HepG2 (cell line): ENCODE measurements around the gene HOMEZ. TPM values are rescaled to one million over a fixed set of nuclear protein-coding genes. Genes with fewer than 3 reads are reported as not detected.
A peak's percentile ranks its signal among the peaks of the same experiment; 100 is the strongest.

ENCODE experiments used
- HCFC1 ChIP-seq: fragments of 150-350 bp; IDR thresholded peaks from 2 replicates; pipeline ENCODE4 v1.6.1; 2014; ENCODE audit warnings: low read depth, low read length
- MYC ChIP-seq: sonication (generic); formaldehyde crosslinking; IDR thresholded peaks from 2 replicates; pipeline ENCODE4 v1.9.0; 2021; ENCODE audit warnings: missing genetic modification reagents, borderline replicate concordance
- NR2F6 ChIP-seq, 2 experiments: IDR thresholded peaks; 2 replicates each; pipeline ENCODE4 v1.6.1; 2016; ENCODE audit warnings: antibody characterized with exemption in 1 of 2, mild to moderate bottlenecking in 1 of 2
- PRDM15 ChIP-seq: sonication (generic); formaldehyde crosslinking; IDR thresholded peaks from 2 replicates; pipeline ENCODE4 v1.4.0; 2020; ENCODE audit warnings: missing genetic modification reagents
- PTBP1 ChIP-seq: fragments of 200-400 bp; formaldehyde crosslinking; IDR thresholded peaks from 2 replicates; pipeline ENCODE4 v1.6.1; 2018; ENCODE audit warnings: low read length, low read depth; ENCODE audit not compliant: poor library complexity, severe bottlenecking
- SMAD1 ChIP-seq: sonication (generic); formaldehyde crosslinking; IDR thresholded peaks from 2 replicates; pipeline ENCODE4 v1.4.0; 2020; ENCODE audit warnings: missing genetic modification reagents, low read depth, mild to moderate bottlenecking, borderline replicate concordance
- SOX5 ChIP-seq: IDR thresholded peaks from 2 replicates; pipeline ENCODE4 v1.6.1; 2016; ENCODE audit warnings: borderline replicate concordance
- ZNF280B ChIP-seq: sonication (generic); formaldehyde crosslinking; IDR thresholded peaks from 2 replicates; pipeline ENCODE4 v1.5.0; 2020; ENCODE audit warnings: missing genetic modification reagents, mild to moderate bottlenecking, borderline replicate concordance
- polyA plus RNA-seq, 8 experiments: library from polyadenylated mRNA; depleted of rRNA in 3 of 8; stranded (reverse) in 7 of 8; unstranded in 1 of 8; fragments of >200 nt; fragmentation: Illumina TruSeq in 4 of 8; extraction: Trizol in 4 of 8; gene quantifications; 2 replicates each; pipeline versions ENCODE4 v1.2.1 to v1.2.3, GENCODE V29; 2011 to 2016; ENCODE audit warnings: low read depth in 4 of 8, missing spikeins in 1 of 8, mixed read lengths in 1 of 8; ENCODE audit not compliant: insufficient read depth in 1 of 8
- total RNA-seq, 5 experiments: library from RNA; depleted of rRNA; stranded (reverse); fragments of >200 nt; fragmentation: Illumina TruSeq; extraction: Trizol; gene quantifications; 2 replicates each; pipeline ENCODE4 v1.2.3, GENCODE V29; 2016; ENCODE audit warnings: low read depth in 1 of 5
- TF ChIP-seq, protein P1 (sequence below): sonication (generic); formaldehyde crosslinking; IDR thresholded peaks from 2 replicates; pipeline ENCODE4 v1.5.0; 2020; ENCODE audit warnings: mild to moderate bottlenecking, missing genetic modification reagents, borderline replicate concordance

HOMEZ gene
- total and polyA plus RNA-seq, 2 of the 13 experiments (the other 11 are each of a cell fraction or from before 2014, with no cell fraction given), result 14.5 to 31.8 TPM

- peak; percentile 65; the same call in 1 of the 2 replicates for TF ChIP-seq PRDM15 (CRISPR knock-in tag)
- TF ChIP-seq PTBP1, result no peak
- peak; percentile 52; the same call in 1 of the 2 replicates for TF ChIP-seq NR2F6 (IDR thresholded peaks at IDR 0.05)
- TF ChIP-seq NR2F6 (CRISPR knock-in tag; IDR thresholded peaks at IDR 0.05), result peak; percentile 86
- peak; percentile 96 for TF ChIP-seq MYC (CRISPR knock-in tag)
- TF ChIP-seq SMAD1, result peak; percentile 98
- TF ChIP-seq, protein P1, sequence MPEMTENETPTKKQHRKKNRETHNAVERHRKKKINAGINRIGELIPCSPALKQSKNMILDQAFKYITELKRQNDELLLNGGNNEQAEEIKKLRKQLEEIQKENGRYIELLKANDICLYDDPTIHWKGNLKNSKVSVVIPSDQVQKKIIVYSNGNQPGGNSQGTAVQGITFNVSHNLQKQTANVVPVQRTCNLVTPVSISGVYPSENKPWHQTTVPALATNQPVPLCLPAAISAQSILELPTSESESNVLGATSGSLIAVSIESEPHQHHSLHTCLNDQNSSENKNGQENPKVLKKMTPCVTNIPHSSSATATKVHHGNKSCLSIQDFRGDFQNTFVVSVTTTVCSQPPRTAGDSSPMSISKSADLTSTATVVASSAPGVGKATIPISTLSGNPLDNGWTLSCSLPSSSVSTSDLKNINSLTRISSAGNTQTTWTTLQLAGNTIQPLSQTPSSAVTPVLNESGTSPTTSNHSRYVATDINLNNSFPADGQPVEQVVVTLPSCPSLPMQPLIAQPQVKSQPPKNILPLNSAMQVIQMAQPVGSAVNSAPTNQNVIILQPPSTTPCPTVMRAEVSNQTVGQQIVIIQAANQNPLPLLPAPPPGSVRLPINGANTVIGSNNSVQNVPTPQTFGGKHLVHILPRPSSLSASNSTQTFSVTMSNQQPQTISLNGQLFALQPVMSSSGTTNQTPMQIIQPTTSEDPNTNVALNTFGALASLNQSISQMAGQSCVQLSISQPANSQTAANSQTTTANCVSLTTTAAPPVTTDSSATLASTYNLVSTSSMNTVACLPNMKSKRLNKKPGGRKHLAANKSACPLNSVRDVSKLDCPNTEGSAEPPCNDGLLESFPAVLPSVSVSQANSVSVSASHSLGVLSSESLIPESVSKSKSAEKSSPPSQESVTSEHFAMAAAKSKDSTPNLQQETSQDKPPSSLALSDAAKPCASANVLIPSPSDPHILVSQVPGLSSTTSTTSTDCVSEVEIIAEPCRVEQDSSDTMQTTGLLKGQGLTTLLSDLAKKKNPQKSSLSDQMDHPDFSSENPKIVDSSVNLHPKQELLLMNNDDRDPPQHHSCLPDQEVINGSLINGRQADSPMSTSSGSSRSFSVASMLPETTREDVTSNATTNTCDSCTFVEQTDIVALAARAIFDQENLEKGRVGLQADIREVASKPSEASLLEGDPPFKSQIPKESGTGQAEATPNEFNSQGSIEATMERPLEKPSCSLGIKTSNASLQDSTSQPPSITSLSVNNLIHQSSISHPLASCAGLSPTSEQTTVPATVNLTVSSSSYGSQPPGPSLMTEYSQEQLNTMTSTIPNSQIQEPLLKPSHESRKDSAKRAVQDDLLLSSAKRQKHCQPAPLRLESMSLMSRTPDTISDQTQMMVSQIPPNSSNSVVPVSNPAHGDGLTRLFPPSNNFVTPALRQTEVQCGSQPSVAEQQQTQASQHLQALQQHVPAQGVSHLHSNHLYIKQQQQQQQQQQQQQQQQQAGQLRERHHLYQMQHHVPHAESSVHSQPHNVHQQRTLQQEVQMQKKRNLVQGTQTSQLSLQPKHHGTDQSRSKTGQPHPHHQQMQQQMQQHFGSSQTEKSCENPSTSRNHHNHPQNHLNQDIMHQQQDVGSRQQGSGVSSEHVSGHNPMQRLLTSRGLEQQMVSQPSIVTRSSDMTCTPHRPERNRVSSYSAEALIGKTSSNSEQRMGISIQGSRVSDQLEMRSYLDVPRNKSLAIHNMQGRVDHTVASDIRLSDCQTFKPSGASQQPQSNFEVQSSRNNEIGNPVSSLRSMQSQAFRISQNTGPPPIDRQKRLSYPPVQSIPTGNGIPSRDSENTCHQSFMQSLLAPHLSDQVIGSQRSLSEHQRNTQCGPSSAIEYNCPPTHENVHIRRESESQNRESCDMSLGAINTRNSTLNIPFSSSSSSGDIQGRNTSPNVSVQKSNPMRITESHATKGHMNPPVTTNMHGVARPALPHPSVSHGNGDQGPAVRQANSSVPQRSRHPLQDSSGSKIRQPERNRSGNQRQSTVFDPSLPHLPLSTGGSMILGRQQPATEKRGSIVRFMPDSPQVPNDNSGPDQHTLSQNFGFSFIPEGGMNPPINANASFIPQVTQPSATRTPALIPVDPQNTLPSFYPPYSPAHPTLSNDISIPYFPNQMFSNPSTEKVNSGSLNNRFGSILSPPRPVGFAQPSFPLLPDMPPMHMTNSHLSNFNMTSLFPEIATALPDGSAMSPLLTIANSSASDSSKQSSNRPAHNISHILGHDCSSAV, result peak; percentile 97; the same call in 1 of the 2 replicates
- peak; percentile 40; the same call in 1 of the 2 replicates for TF ChIP-seq HCFC1
- no peak; the same call in 1 of the 2 replicates for TF ChIP-seq ZNF280B (CRISPR knock-in tag)
- peak; percentile 75 for TF ChIP-seq SOX5
These were observed 34.9 kb upstream of the HOMEZ start, which contains the start of gene PABPN1 (continued) for GRCh38 chr14:23320584-23321571.
